HUDEP-2 (cell line): ENCODE results near the gene CENPO.
"Not testable (repeated sequence)": the region's sequence is repeated elsewhere in the genome, so short reads cannot be mapped to it uniquely, and the experiment has no call there.

Source experiments
- DNase-seq, 76 experiments: peaks; one replicate each; lab custom pipeline; 2025; ENCODE audit not compliant: unreplicated experiment in 76 of 76; lab: John Stamatoyannopoulos, UW

CENPO gene

DNA sequence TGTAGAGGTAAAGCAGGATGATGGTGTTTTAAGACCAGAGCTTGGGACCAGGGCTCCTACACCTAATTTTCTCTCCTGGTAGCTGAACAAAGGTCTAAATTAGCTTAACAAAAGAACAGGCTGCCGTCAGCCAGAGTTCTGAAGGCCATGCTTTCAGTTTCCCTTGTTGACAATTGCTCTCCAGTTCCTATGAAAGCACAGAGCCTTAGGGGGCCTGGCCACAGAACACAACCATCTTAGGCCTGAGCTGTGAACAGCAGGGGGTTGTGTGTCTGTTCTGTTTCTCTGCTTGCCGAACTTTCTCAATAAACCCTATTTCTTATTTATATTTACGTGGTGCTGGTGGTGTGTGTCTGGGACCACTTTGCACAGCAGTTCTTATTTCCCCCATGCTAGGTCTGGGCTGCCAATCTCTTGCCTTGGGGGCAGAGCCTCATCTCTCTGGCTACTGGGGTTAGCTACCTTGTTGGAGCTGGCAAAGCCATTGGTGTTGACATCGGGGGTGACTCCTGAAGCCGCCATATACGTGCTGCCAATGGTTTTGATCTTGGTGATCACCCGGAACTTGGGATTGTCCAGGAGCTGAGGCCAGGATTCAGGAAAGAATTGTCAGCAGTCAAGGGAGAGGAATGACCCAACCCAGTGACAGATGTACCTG lies 29.0 kb downstream of the CENPO start:
- no peak for DNase-seq

GRCh38 chr2:24824071-24824588 lies 30.9 kb downstream of the CENPO start:
- DNase-seq: no peak

GRCh38 chr2:24824966-24825882 lies 32.0 kb downstream of the CENPO start:
- DNase-seq: peak in 18 of 76 experiments; percentile 3 to 23 (median 13)

DNA sequence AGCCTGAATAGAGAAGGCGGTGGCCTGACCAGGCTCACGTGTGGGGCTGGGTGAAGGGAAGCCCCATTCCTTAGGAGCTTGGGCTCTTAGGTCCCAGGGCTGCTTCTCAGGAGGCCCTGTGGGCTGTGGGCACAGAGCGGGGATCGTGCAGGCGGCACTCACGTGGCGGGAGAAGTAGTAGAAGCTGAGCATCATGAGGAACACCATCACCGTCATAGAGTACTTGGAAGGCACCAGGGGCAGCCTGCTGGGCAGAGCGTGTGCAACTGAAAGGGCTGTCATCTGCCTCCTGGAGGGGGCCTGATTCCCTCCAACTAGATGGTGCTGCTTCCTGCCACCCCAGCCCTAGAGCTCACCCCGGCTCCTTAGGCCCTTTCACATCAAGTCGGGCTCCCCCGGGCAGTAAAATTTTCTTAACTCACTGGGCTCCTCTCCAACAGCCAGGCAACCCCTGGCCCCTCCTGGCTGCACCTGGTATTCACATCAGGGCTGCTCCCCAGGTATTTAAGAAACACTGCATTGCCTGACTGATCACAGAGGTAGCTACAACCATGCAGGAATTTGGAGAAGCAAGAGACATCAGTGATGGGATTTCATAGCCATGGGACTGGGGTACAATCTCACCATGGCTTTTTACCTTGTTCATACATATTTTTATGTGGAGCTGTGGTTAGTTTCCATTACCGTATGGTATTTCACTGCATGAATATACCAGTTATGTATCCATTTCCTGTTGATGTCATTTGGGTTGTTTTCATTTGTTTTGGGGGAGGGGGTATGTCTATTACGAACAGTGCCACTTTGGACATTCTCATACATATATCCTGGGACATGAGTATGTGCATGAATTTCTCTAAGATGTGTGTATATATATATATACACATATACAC lies 32.9 kb downstream of the CENPO start:
- no peak for DNase-seq

DNA sequence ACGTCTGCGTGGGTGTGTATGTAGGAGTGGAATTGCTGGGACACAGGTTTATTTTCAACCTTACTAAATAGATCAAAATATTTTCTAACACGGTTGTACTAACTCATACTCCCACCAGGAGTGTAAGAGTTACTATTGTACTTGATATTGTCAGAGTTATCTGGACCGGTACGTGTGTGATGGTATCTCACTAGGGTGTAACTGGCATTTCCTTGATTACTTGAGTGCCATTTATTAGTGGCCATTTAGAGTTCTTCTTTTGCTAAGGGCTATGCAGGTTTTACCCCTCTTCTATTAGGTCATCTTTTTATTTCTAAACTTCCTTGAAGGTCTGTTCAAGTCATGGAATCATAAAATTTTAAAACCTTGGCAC lies 33.5 kb downstream of the CENPO start:
- DNase-seq: peak in 2 of 76 experiments; percentile 4 to 9

DNA sequence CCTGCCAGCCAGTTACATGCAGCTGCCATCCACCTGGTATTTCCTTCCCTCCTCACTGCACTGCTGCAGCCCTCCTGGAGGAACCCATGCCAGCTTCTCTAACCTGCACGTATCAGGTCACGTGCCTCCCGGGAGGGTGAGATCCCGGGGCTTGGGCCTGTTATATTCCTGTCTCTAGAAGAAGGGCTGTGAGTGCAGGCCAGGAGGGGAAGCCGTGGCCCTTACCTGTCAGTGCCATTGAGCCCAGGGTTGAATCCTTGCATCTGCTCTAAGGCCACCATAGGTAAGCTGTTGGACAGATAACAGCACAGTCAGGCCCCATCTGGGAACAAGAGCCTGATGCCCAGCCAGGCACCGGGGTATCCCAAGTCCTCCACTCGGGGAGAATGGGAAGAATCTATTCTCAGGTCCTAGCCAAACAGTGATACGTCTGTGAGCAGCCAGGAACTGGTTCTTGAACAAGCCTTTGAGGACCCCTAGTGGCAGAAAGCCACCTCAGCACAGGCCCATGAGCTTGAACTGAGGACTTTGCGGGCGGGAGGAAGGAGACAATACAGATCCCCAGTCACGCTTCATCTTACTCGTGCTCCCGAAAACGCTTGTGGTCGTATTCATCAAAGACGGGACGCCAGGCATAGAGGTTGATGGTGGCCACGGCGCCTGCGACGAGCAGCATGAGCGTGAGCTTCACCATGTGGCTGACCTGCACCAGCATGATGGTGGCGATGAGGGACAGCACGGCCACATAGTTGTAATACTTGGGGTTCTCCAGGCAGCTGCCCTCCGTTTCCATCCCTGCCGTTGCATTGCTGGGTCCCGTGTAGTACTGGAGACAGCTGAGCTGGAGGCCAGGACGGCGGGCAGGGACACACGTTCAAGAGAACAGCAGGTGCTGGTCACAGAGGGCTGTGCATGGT lies 34.4 kb downstream of the CENPO start:
- DNase-seq: peak in 73 of 76 experiments; percentile 6 to 84 (median 59)

DNA sequence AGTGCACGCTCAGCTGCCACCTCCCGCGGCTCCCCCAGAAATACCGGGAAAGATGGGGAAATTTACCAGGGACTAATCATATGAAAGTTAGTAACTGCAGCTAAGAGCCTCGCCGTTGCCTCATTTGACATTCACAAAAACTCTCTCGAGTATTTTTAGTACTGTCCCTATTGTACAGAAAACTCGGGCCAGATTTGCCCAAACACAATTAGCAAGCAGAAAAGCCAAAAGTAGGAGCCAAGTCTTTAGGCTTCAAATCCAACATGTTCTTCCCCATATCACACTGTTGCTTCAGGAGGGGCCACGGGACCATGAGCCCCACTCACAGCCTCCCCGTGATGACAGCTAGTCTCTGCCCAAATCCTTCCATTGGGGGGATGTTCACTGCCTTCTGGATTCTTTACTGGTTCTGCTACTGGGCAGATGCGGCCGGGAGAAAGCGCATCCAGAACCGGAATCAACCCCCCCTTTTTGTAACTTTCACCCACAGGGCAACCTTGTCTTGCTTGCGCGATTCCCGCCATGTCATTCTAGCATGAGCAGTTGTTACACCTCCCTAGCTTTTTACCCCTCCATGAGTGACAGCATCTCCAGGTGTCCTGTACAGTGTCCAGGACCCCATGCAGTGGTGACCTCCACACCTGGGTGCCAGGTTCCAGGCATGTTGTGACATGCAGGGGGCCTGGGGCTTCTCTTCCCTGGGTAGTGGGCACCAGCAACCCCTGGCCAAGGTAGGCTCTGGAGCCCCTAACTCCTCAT lies 35.2 kb downstream of the CENPO start:
- DNase-seq: no peak

DNA sequence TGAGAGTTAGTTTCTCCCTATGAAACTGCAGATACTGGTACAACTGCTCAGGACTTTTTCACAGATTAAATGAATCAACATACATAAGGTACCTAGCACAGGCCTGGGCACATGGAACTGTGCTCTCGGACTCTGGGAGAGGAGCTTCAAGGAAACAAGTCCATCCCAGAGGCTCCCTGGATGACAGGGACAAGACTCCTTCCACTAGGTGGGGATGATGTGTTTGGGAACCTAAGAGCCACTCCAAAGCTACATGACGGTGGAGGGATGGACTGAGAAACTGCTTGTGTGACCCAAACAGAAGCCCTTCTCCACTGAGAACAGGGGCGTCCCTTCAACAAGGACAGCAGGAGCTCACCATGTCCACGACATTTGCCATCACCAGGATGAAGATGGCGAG lies 37.1 kb downstream of the CENPO start:
- no peak for DNase-seq

DNA sequence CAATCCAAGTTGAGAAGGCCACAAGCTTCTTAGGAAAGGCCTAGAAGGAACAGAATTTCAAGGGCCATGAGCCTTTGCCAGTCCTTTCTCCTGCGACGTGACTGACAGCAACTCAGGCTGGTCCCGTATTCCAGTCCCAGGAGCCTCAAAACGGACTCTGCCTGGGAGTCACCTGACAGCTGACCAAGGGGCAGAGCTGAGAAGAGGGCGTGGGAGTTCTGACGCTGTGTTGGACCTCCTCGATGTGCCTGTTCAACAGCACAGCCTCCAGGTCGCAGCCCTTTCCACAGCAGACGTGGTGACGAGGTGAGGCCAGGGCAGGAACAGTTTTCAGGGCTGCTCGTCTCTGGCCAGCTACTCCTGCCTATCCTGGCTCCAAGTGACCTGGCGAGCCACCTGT lies 37.6 kb downstream of the CENPO start:
- no peak for DNase-seq

DNA sequence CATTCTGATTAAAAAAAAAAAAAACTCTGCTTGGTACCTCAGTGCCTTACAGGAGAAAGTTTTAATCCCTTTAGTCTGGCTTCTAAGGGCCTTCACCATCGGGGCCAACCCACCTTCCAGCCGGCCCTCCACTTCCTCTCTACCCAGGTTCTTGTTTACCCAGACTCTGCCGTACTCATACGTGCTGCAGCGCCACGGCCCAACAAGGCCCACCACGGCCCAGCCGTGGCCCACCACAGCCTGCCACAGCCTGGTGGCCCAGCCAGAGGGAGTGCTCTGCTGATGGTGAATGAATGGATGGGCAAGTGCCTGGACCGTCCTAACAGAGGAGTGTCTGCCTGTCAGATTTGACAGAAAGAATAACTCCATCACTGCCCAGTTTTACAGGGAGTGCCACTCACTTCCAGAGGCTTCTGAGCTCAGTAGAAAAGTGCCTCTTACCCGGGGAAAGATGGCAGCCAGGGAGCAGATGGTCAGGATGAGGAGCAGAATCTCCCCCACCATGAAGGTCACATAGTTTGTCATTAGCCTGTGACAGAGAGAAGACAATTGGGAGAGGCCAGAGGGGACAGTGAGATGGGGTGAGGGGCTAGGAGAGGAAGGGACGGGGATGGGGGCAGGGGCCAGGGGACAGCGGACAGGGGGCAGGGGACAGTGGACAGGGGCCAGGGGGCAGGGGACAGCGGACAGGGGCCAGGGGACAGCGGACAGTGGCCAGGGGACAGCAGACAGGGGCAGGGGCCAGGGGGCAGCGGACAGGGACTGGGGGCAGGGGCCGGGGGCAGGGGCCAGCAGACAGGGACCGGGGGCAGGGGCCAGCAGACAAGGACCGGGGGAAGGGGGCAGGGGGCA lies 38.2 kb downstream of the CENPO start:
- no peak for DNase-seq

DNA sequence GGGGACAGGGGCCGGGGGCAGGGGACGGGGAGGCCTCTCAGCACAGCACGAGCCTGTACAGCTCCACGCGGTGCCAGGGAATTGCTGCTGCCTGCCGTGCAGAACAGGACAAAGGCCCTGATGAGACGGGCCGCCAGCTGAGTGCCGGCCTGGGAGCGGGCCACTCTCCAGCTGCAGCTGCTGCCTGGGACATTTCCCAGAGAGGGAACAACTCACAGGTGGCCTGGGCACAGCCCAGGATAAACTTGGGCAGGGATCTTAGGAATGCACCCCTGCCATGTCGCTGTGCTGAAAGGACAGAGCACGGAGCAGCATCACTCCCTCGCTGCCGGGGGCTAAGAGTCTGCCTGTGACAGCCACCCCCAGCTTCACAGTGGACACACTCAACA lies 38.8 kb downstream of the CENPO start:
- DNase-seq: no peak

DNA sequence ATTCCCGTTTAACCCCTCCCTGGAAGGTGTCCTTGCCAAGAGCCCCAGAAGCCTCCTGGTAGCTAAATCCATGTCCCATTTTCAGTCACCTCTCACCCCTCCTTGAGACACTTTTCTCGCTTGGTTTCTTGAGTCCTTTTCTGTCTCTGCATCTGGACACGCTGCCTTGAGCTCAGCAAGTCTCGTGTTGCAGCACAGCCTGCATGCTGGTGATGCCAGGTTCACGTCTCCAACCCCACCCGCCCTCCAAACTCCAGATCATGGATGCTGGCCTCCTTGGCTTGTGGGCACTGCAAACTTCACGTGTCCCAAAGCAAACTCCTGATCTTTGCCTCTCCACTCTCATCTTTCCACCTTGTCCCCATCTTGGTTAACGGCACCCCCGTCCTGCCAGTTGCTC lies 39.3 kb downstream of the CENPO start:
- no peak for DNase-seq

DNA sequence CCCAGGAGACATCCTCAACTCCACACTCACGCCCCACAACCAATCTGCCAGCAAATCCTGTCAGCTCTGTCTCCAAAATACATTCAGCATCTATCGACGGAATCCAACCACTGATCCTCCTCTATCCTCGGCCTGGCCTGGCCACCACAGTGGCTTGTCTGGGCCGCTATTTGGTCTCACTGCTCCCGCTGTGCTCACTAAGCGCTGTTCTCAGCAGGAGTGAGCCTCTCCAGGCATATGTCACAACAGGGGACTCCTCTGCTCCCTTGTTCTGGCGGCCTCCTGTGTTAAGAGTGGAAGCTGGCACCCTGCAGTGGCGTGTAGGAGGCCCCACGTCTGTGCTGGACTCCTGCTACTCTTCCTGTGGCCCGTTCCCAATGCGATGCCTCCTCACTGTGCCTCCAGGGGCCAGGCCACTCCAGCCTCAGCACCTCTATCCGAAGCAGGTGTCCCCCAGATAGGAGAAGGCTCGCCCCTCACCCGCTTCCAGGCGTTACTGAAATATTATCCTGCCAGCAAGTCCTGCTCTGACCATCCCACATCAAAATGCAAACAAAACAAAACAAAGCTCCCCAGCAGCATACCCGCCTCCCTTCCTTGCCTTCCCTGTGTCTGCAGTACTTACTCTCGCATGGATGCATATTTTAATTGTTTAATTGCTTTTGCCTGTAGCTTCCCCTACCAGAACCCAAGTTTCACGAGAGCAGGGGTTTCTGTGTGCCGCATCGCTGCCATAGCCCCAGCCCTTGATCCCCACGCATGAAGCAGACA lies 39.9 kb downstream of the CENPO start:
- no peak for DNase-seq

DNA sequence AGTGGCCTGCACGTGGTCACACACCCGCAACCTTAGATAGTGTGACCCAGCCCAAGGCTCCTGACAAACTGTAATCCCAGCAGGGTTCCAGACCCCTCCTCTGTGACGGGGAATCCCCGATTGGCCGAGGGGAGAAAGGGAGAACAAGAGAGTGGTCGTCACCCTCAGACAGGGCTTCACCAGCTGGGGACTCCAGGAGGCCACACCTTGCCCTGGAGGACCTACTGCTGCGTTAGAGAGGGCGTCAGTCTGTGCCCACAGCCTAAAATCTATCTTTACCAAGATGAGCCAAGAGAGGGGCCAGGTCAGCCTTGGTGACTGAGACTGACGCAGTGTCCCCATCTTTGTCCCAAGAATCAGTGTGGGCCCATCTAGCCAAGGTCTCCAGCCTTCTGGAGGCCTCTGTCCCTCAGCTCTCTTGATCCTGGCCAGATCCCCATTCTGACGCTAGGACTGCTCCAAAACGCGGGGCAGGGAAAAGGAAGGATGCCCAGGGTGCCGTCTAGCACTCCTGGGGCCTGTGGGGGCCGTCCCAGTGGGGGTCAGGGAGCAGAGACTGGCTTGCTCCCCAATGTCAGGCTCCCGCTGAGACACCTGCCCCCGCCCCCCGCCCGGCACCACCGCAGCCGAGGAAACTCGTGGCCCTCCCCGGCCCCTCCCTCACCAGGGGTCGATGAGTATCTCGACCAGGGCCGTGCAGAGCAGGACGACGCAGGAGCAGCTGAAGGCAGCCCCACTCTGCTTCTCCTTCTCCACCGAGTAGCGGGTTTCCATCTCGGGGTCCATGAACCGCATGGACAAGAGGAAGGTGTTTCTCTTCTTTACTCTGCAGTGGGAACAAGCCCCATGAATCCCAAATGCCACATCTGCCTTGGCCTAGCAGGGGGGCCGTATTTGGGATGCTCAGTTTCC lies 40.9 kb downstream of the CENPO start:
- DNase-seq: no peak

- DNase-seq: no peak
These were observed 41.6 kb downstream of the CENPO start for GRCh38 chr2:24834733-24835395.

- not testable (repeated sequence) for DNase-seq
These were observed 42.2 kb downstream of the CENPO start for GRCh38 chr2:24835411-24835810.
